Colonic mucosa (tissue), 4 donors: ENCODE measurements around the gene CLPTM1L. TPM values are rescaled to one million over a fixed set of nuclear protein-coding genes. Genes with fewer than 3 reads are reported as not detected.
"Not testable (repeated sequence)": the region's sequence is repeated elsewhere in the genome, so short reads cannot be mapped to it uniquely, and the experiment has no call there.

Source experiments
- DNase-seq: peaks from one replicate; pipeline ENCODE4 v3.0.0-alpha.2; 2020
- H3K27ac ChIP-seq: fragments of 200-600 bp; one replicate; pipeline ENCODE4 v1.8.0; 2021
- H3K27me3 ChIP-seq: fragments of 200-600 bp; one replicate; pipeline ENCODE4 v1.8.0; 2021
- H3K36me3 ChIP-seq: fragments of 200-600 bp; one replicate; pipeline ENCODE4 v1.8.0; 2021
- H3K4me1 ChIP-seq: fragments of 200-600 bp; one replicate; pipeline ENCODE4 v1.8.0; 2021; ENCODE audit warnings: mild to moderate bottlenecking
- H3K4me3 ChIP-seq: fragments of 200-600 bp; one replicate; pipeline ENCODE4 v1.8.0; 2021
- H3K9ac ChIP-seq, 2 donors: one replicate each; pipeline ENCODE4 v1.7.0; 2013; ENCODE audit warnings: control low read depth in 2 of 2, low read depth in 2 of 2, low read length in 2 of 2
- H3K9me3 ChIP-seq: fragments of 200-600 bp; one replicate; pipeline ENCODE4 v1.8.0; 2021
- intact Hi-C: fragments of 100-400 bp; cut with DNase I; formaldehyde crosslinking; loops from one replicate; pipeline ENCODE4 v1.14.1; 2022
- total RNA-seq, 2 donors: library from RNA; stranded (reverse); fragmentation: NEBNext Ultra II Directional in 1 of 2; extraction: Animal tissue kit (Norgen Biotek cat#: 25700) in 1 of 2; gene quantifications; one replicate each; pipeline ENCODE4 v1.2.1, GENCODE V29; 2021
- TF ChIP-seq, protein P1 (sequence below): fragments of 200-600 bp; IDR thresholded peaks from one replicate; pipeline ENCODE4 v1.8.0; 2022; ENCODE audit warnings: antibody characterized with exemption, mild to moderate bottlenecking
- donor health status: healthy.
- donor health status: DM: no; HTN: no; CAD: no.
- donor health status: DM: no; HTN: no; CAD: no.

CLPTM1L gene
- total RNA-seq, 2 donors from 2014 or later: 80.1 to 138 TPM

- Histone ChIP-seq H3K4me1 (no peaks in the 10 kb centered on the region), H3K27me3 (no peaks in the 10 kb centered on the region), H3K4me3 (no peak overlapping the region), H3K9me3 (no peaks in the 10 kb centered on the region), H3K9ac (no peak overlapping the region), H3K36me3 (no peaks in the 10 kb centered on the region), H3K27ac (no peak overlapping the region)
- TF ChIP-seq, protein P1, sequence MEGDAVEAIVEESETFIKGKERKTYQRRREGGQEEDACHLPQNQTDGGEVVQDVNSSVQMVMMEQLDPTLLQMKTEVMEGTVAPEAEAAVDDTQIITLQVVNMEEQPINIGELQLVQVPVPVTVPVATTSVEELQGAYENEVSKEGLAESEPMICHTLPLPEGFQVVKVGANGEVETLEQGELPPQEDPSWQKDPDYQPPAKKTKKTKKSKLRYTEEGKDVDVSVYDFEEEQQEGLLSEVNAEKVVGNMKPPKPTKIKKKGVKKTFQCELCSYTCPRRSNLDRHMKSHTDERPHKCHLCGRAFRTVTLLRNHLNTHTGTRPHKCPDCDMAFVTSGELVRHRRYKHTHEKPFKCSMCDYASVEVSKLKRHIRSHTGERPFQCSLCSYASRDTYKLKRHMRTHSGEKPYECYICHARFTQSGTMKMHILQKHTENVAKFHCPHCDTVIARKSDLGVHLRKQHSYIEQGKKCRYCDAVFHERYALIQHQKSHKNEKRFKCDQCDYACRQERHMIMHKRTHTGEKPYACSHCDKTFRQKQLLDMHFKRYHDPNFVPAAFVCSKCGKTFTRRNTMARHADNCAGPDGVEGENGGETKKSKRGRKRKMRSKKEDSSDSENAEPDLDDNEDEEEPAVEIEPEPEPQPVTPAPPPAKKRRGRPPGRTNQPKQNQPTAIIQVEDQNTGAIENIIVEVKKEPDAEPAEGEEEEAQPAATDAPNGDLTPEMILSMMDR: no peak
- DNase-seq: no peak
- intact Hi-C loops: no loop called here
Measured at GRCh38 chr5:1278216-1278615, 66.7 kb downstream of the CLPTM1L start.

GRCh38 chr5:1277781-1278180 lies 67.1 kb downstream of the CLPTM1L start:
- Histone ChIP-seq H3K4me3 (no peak overlapping the region), H3K36me3 (no peaks in the 10 kb centered on the region), H3K9me3 (no peaks in the 10 kb centered on the region), H3K4me1 (no peaks in the 10 kb centered on the region), H3K27ac (no peak overlapping the region), H3K27me3 (no peaks in the 10 kb centered on the region), H3K9ac (no peak overlapping the region)
- TF ChIP-seq, protein P1: no peak
- intact Hi-C loops: no loop called here
- no peak for DNase-seq

GRCh38 chr5:1277331-1277730 lies 67.6 kb downstream of the CLPTM1L start:
- no peak for DNase-seq
- H3K27ac ChIP-seq: no peak overlapping the region
- no peak overlapping the region for H3K4me3 ChIP-seq
- TF ChIP-seq, protein P1: no peak
- intact Hi-C loops: no loop called here
- no peaks in the 10 kb centered on the region for H3K36me3 ChIP-seq
- H3K27me3 ChIP-seq: no peaks in the 10 kb centered on the region
- no peak overlapping the region for H3K9ac ChIP-seq
- H3K9me3 ChIP-seq: no peaks in the 10 kb centered on the region
- no peaks in the 10 kb centered on the region for H3K4me1 ChIP-seq

GRCh38 chr5:1276930-1277329 lies 68.0 kb downstream of the CLPTM1L start:
- no peak for DNase-seq
- no peak overlapping the region for H3K4me3 ChIP-seq
- no peaks in the 10 kb centered on the region for H3K9me3 ChIP-seq
- TF ChIP-seq, protein P1: no peak
- H3K27ac ChIP-seq: no peak overlapping the region
- no peak overlapping the region for H3K9ac ChIP-seq
- H3K36me3 ChIP-seq: no peaks in the 10 kb centered on the region
- intact Hi-C loops: no loop called here
- no peaks in the 10 kb centered on the region for H3K27me3 ChIP-seq
- no peaks in the 10 kb centered on the region for H3K4me1 ChIP-seq

DNA sequence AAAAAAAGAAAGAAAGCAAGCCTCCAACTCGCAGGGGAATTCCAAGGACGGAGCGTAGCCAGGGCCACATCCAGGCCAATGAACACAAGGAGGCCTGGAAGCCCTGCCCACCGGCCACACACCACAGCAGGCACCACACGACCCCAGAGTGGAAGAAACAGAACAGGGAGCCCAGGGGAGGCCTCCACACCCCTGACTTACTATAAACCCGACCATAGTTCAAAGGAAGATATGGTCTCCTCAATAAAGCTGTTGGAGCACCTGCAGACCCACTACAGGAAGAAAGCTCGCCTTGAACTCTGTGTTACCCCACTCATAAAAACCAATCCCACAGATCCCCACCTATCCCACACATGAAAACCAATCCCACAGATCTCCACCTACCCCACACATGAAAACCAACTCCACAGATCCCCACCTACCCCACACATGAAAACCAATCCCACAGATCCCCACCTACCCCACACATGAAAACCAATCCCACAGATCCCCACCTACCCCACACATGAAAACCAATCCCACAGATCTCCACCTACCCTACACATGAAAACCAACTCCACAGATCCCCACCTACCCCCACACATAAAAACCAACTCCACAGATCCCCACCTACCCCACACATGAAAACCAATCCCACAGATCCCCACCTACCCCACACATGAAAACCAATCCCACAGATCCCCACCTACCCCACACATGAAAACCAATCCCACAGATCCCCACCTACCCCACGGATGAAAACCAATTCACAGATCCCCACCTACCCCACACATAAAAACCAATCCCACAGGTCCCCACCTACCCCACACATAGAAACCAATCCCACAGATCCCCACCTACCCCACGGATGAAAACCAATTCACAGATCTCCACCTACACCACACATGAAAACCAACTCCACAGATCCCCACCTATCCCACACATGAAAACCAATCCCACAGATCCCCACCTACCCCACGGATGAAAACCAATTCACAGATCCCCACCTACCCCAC lies 69.2 kb downstream of the CLPTM1L start:
- H3K4me1 ChIP-seq, H3K9ac ChIP-seq, H3K4me3 ChIP-seq, H3K36me3 ChIP-seq, H3K27ac ChIP-seq, H3K9me3 ChIP-seq, H3K27me3 ChIP-seq, DNase-seq, intact Hi-C loops: not testable (repeated sequence)

DNA sequence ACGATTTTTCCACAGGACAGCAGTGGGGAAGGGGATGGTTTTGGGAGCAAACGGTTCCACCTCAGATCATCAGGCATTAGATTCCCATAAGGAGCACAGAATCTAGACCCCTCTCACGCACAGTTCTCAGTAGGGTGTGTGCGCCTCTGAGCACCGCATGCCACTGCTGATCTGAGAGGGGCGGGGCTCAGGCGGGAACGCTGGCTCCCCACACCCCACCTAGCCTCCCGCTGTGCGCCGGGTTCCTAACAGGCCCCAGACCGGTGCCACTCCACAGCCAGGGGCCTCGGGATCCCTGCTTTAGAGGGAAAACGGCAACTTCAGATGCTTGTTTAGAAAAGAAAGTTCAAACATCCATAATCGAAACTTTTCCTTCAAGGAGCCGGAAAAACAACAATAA lies 70.4 kb downstream of the CLPTM1L start:
- Histone ChIP-seq H3K27ac (no peak overlapping the region), H3K9me3 (no peaks in the 10 kb centered on the region), H3K4me1 (no peaks in the 10 kb centered on the region), H3K4me3 (no peak overlapping the region), H3K27me3 (no peaks in the 10 kb centered on the region), H3K36me3 (no peaks in the 10 kb centered on the region), H3K9ac (no peak overlapping the region)
- TF ChIP-seq, protein P1: no peak
- intact Hi-C loops: no loop called here
- DNase-seq: no peak
